Astrocyte (in vitro differentiated cells and primary cell): Measurements from ENCODE around the gene TMEM184B. TPM values are rescaled to one million over a fixed set of nuclear protein-coding genes. Genes with fewer than 3 reads are reported as not detected.

Source experiments
- DNase-seq: peaks from one replicate; pipeline ENCODE4 v3.0.0-alpha.2; 2010; ENCODE audit warnings: low read depth
- FAIRE-seq: peaks from 2 replicates; lab custom pipeline; 2011; peaks lifted over from hg19 to GRCh38; lab: Jason Lieb, UNC
- H2AFZ ChIP-seq: 2 replicates; pipeline ENCODE4 v1.6.0; 2012; ENCODE audit warnings: low read depth, low read length, inconsistent platforms
- H3K27ac ChIP-seq: 2 replicates; pipeline ENCODE4 v1.5.1; 2011; ENCODE audit warnings: low read depth, low read length, inconsistent platforms
- H3K27me3 ChIP-seq: 2 replicates; pipeline ENCODE4 v1.6.0; 2011; ENCODE audit warnings: low read length, inconsistent platforms; ENCODE audit not compliant: insufficient read depth
- H3K36me3 ChIP-seq: 2 replicates; pipeline ENCODE4 v1.5.1; 2011; ENCODE audit warnings: low read length, inconsistent platforms; ENCODE audit not compliant: insufficient read depth
- H3K4me1 ChIP-seq: 2 replicates; pipeline ENCODE4 v1.5.1; 2011; ENCODE audit warnings: low read length, inconsistent platforms; ENCODE audit not compliant: insufficient read depth
- H3K4me2 ChIP-seq: 2 replicates; pipeline ENCODE4 v1.6.0; 2012; ENCODE audit warnings: low read length, inconsistent platforms
- H3K4me3 ChIP-seq: 2 replicates; pipeline ENCODE4 v1.5.1; 2011; ENCODE audit warnings: low read depth, mild to moderate bottlenecking, low read length, inconsistent platforms; ENCODE audit not compliant: insufficient read depth
- H3K79me2 ChIP-seq: 2 replicates; pipeline ENCODE4 v1.6.0; 2012; ENCODE audit warnings: mild to moderate bottlenecking, low read length, inconsistent platforms; ENCODE audit not compliant: insufficient read depth
- H3K9ac ChIP-seq: 2 replicates; pipeline ENCODE4 v1.6.0; 2012; ENCODE audit warnings: mild to moderate bottlenecking, low read length, inconsistent platforms
- H3K9me3 ChIP-seq: 2 replicates; pipeline ENCODE4 v1.5.1; 2012; ENCODE audit warnings: low read depth, mild to moderate bottlenecking, low read length, inconsistent platforms; ENCODE audit not compliant: insufficient read depth
- H4K20me1 ChIP-seq: 2 replicates; pipeline ENCODE4 v1.6.0; 2012; ENCODE audit warnings: low read length, inconsistent platforms; ENCODE audit not compliant: insufficient read depth
- H3K27ac Mint-ChIP-seq: one replicate; pipeline ENCODE4 v1.8.0; 2021; ENCODE audit warnings: mild to moderate bottlenecking, mixed read lengths; ENCODE audit not compliant: unreplicated experiment
- H3K27me3 Mint-ChIP-seq: one replicate; pipeline ENCODE4 v1.8.0; 2021; ENCODE audit warnings: low read depth, mixed read lengths; ENCODE audit not compliant: unreplicated experiment
- H3K36me3 Mint-ChIP-seq: one replicate; pipeline ENCODE4 v1.8.0; 2021; ENCODE audit warnings: low read depth, mixed read lengths; ENCODE audit not compliant: unreplicated experiment
- H3K4me1 Mint-ChIP-seq: one replicate; pipeline ENCODE4 v1.8.0; 2021; ENCODE audit warnings: low read depth, mixed read lengths; ENCODE audit not compliant: unreplicated experiment
- H3K4me3 Mint-ChIP-seq: one replicate; pipeline ENCODE4 v1.8.0; 2021; ENCODE audit warnings: mild to moderate bottlenecking, moderate library complexity, mixed read lengths; ENCODE audit not compliant: unreplicated experiment
- H3K9me3 Mint-ChIP-seq: one replicate; pipeline ENCODE4 v1.8.0; 2021; ENCODE audit warnings: mild to moderate bottlenecking, mixed read lengths; ENCODE audit not compliant: unreplicated experiment
- CTCF ChIP-seq: IDR thresholded peaks from 2 replicates; pipeline ENCODE4 v1.5.1; 2011; ENCODE audit warnings: low read depth, mild to moderate bottlenecking, inconsistent platforms, low read length, moderate library complexity; ENCODE audit not compliant: insufficient read depth
- EZH2 ChIP-seq: IDR thresholded peaks from 2 replicates; pipeline ENCODE4 v1.6.1; 2012; ENCODE audit warnings: mild to moderate bottlenecking, low read length, inconsistent platforms; ENCODE audit not compliant: insufficient read depth
- total RNA-seq: library from RNA; stranded (reverse); gene quantifications from 2 replicates; pipeline ENCODE4 v1.2.1, GENCODE V29; 2021

Gene TMEM184B
- total RNA-seq, 1 donor from 2014 or later: 109 TPM

GRCh38 chr22:38203090-38203810 lies 69.6 kb downstream of the TMEM184B start:
- Mint-ChIP-seq H3K27ac (peak overlapping the region; percentile 78), H3K4me1 (peaks cover 19% of the 10 kb centered on the region), H3K9me3 (peaks cover 2% of the 10 kb centered on the region), H3K36me3 (peaks cover 11% of the 10 kb centered on the region), H3K4me3 (peak overlapping the region; percentile 87), H3K27me3 (no peaks in the 10 kb centered on the region)
- Histone ChIP-seq H3K79me2 (peaks cover 55% of the 10 kb centered on the region), H3K27ac (peak overlapping the region; percentile 99), H3K9me3 (no peaks in the 10 kb centered on the region), H2AFZ (no peak overlapping the region), H3K27me3 (no peaks in the 10 kb centered on the region), H3K9ac (peak overlapping the region; percentile 99), H3K4me1 (peaks cover 38% of the 10 kb centered on the region), H3K4me2 (peak overlapping the region; percentile 95), H4K20me1 (peaks cover 49% of the 10 kb centered on the region), H3K4me3 (peak overlapping the region; percentile 88), H3K36me3 (no peaks in the 10 kb centered on the region)
- TF ChIP-seq CTCF (no peak), EZH2 (no peak)
- DNase-seq: no peak
- FAIRE-seq: no peak

DNA sequence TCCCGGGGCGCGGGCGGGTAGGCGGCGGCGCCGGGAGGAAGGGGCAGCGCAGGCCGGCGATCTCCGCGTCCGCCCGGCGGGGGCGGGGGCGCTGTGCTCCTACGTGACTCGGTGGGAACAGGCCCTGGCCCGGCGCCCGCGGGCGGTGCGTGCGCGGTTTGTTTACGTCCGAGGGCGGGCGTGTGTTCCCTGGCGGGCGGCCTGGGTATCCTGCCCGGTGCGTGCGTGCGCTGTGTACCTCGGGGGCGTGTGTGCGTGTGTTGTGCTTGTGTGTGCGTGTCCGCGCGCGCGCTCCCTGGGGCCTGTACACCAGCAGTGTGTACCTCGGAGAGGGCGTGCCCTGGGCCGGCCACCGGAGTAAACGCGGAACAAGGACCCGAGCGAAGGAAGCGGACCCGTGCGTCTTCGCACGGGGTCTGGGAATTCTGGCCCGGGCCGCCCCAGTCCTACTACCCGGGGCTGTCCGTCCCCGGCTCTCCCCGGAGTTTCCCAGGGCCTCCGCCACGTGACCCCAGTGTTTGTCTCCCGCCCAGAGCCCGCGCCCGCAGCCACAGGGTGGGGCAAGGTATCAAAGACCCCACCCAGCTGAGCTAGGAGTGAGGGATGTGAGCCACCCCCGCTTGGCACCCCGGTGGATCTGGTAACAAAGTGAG lies 70.2 kb downstream of the TMEM184B start:
- no peak for TF ChIP-seq CTCF
- TF ChIP-seq EZH2: no peak
- Mint-ChIP-seq H3K27ac (peak overlapping the region; percentile 86), H3K4me3 (peak overlapping the region; percentile 87), H3K36me3 (peaks cover 11% of the 10 kb centered on the region), H3K27me3 (no peaks in the 10 kb centered on the region), H3K4me1 (peaks cover 19% of the 10 kb centered on the region), H3K9me3 (peaks cover 2% of the 10 kb centered on the region)
- H3K4me2 ChIP-seq: peak overlapping the region; percentile 95
- FAIRE-seq (no peak), DNase-seq (peak; percentile 81)
- H2AFZ ChIP-seq: peak overlapping the region; percentile 33
- peak overlapping the region; percentile 88 for H3K4me3 ChIP-seq
- no peaks in the 10 kb centered on the region for H3K27me3 ChIP-seq
- no peaks in the 10 kb centered on the region for H3K9me3 ChIP-seq
- peak overlapping the region; percentile 99 for H3K9ac ChIP-seq
- H3K79me2 ChIP-seq: peaks cover 48% of the 10 kb centered on the region
- peak overlapping the region; percentile 99 for H3K27ac ChIP-seq
- H4K20me1 ChIP-seq: peaks cover 42% of the 10 kb centered on the region
- H3K36me3 ChIP-seq: no peaks in the 10 kb centered on the region
- H3K4me1 ChIP-seq: peaks cover 38% of the 10 kb centered on the region
